ENCODE measurements around the gene CCDC87.
A peak's percentile ranks its signal among the peaks of the same experiment; 100 is the strongest.
"Not testable (repeated sequence)": the region's sequence is repeated elsewhere in the genome, so short reads cannot be mapped to it uniquely, and the experiment has no call there.

CCDC87 gene

DNA sequence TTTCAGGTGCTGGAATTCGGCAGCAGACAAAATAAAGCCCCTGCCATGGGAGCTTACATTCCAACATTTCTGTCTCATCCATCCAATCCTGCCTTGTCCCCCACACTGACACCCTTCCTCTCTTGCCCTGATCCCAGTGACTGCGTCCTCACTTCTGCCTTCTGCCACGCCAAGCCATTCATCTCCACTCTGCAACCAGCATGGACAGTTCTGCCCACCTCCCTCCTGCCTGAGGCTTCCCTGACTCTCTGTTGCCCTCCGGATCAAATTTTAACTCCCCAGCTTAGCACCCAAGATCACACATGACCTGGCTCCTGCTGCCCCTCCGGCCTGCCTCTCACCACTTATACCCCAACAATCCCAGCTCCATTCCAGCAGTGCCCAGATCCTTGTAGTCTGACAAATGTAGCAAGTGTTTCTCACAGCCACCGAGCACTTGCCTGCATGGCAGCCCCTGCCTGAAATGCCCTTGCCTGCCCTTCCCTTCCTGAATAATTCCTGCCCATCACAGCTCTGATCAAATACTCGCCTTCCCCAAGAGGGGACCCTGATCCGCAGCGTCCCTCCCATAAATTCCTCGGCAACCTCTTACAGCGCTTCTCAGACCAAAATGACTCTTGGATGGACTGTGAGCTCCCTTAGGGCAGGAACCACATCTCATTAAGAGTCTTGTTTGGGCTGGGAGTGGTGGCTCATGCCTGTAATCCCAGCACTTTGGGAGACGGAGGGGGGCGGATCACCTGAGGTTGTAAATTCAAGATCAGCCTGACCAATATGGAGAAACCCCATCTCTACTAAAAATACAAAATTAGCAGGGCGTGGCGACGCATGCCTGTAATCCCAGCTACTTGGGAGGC lies 43.9 kb downstream of the CCDC87 start:
- DNase-seq: no peak

DNA sequence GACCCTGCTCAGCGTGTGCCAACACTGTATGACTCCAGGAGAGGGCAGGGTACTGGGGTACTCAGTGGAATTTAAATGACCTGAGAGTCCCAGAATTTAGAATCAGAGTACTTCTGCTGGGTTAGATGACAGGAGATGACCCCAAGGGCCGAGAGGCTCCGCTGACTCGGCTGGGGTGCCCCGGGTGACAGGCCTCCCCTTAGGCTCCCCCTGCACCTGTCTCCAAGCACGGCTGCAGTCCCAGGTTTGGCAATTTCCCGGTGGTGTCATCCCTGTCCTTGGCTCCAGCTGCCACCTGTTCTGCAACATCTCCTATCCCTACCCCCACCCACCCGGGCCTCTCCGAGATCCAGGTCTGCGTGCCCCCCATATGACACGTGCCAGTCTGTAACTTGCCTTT lies 44.8 kb downstream of the CCDC87 start:
- no peak for DNase-seq

DNA sequence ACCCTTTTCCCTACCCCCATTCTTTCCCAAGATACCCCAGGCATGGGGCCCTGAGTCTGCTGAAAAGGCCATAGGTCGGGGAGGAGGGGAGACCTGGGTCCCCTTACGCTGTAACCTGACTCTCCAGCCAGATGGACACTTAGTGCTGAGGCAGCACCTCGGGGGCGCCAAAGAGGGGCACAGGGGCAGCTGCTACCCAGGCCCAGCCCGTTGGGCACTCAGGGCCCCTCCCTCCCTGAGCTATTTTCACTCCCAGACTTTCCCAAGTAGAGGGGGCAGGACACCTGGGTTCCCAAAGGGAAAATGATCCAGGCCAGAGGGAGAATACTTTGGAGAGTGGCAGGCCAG lies 45.2 kb downstream of the CCDC87 start:
- no peak for DNase-seq

DNA sequence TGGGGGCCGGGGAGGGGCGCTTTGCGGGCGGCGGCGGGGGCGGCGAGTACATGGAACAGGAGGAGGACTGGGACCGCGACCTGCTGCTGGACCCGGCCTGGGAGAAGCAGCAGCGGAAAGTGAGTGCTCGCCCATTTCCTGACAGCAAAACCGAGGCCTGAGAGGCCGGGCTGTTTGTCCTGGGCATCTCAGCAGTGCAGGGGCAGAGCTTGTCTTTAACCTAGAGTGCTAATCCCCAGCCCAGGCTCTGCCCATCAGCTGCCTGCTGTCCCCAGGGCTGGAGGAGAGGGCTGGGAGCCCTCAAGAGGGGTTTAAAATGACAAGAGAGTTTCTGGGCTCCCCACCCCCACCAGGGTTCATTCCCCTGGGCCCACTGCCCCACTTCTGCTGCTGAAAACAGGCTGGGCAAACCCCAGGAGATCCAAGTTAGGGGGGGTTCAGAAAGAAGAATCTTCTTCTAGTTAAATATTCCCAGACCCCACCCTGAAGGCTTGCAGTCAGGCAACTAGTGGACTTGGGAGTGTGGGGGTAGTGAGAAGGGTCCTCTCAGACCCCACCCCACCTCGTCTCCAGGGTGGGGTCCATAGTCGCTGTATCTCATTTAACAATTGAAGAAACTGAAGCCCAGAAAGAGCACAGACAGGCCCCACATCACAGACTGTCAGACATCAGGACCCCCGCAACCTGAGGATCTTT lies 45.7 kb downstream of the CCDC87 start:
- no peak for DNase-seq

DNA sequence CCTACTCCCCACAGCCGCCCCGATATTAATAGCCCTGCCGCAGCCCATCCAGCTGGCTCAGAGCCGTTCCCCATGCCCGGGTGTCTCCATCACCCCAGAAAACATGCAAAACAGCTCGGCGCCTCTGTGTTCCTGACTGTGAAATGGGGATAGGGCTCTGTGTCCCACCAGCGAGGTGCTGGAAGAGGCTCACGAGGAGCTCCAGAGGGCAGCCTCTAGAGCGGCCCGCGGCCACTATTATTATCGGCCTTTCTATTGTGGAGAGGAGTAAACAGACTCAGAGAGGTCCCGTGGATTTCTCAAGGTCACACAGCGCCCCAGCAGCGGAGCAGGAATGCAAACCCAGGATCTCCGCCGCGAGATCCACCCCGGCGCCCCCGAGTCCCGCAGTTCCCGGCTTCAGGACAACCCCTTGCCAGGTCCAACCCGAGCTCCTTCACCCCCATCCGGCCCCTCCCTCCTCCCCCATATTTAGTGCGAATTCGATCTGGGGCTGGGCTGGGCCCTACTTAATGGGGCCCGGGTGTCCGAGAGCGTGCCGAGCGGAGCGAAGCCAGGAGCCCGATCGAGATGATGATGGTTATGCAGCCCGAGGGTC lies 46.4 kb downstream of the CCDC87 start, which contains the start of gene ACTN3:
Gene ACTN3, plus strand, starts transcription at position 536 of the 598 bp plus-strand sequence. Its CDS starts 35 bp downstream, at position 571.
- DNase-seq: peak in 1 of 5 experiments; percentile 18

DNA sequence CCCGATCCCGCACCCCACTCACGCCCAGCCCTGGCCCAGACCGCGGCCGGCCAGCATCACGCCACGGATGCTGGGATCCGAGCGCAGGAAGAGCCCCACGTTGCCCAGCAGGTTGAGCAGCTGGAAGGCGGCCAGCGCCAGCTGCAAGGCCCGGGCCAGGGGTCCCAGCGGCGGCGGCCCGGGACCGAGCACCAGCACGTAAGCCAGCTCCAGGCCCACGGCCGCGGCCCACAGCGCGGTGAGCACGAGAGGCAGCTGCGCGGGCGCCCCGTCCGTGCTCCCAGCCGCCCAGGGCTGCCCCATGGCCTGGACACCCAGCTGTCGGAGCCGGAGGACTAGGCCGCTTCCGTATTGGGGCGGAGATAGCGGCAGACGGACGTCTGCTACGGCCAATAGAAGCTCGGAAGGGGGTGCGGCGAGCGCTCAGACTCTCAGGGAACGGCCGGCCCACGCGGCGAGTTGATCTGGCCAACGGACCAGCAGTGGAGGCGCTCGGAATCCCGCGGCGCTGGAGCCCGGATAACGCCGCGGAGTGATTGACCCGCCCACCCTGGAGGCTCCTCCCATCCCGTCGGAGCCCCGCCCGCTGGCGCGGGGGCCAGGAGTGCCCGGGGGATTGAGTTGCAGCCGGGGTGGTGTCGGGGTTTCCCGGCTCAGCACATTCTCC lies 47.0 kb downstream of the CCDC87 start, which contains the start of gene ZDHHC24:
Gene ZDHHC24, minus strand, starts transcription at position 348 of the 667 bp plus-strand sequence. Its CDS starts 45 bp downstream, at position 303.
- DNase-seq: peak; percentile 79 to 92 (median 79)

DNA sequence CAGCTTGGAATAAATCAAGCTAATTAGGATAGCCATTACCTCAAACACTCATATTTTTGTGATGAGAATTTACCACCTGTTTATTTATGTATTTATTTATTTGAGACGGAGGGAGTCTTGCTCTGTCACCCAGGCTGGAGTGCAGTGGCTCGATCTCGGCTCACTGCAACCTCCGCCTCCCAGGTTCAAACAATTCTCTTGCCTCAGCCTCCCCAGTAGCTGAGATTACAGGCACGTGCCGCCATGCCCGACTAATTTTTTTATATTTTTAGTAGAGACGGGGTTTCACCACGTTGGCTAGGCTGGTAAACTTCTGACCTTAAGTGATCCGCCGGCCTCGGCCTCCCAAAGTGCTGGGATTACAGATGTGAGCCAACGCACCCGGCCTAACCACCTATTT lies 47.9 kb downstream of the CCDC87 start:
- not testable (repeated sequence) for DNase-seq

DNA sequence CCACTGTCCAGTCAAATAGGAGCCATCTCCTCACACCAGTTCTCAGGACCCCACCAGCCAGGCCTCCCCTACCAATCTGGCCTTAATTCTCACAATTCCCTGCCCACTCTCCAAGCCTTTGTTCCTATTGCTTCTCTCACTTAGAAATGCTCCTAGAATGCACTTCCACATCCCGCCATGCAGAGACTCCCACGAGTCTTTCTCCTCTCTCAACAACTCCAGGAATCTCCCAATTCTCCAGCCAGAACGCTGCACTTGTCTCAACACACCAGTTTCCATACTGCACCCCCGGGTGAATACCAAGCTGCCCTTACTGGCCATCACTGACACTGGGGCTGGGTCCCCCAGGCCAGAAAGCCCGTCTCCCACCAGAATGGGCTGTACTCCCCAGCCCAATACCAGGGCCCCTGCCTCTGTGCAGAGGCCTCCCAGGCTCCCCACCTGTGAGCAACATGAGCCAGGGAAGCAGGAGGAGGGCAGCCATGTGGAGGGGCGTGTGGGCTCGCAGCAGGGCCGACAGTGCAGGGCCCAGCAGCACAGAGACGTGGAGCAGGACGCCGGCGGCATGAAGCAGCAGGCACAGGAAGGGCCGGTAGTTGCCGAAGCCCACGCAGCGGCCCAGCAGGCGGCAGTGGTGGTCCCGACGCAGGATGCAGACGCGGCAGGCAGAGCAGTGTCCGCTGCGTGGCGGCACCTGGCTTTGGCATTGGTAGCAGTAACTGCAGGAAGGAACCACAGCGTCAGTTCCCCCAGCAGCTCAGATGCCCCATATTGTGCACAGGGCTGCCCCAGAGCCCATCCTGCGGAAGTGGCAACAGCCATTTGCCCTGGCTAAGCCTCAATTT lies 49.4 kb downstream of the CCDC87 start:
- DNase-seq: peak in 3 of 5 experiments; percentile 48 to 88 (median 77)

DNA sequence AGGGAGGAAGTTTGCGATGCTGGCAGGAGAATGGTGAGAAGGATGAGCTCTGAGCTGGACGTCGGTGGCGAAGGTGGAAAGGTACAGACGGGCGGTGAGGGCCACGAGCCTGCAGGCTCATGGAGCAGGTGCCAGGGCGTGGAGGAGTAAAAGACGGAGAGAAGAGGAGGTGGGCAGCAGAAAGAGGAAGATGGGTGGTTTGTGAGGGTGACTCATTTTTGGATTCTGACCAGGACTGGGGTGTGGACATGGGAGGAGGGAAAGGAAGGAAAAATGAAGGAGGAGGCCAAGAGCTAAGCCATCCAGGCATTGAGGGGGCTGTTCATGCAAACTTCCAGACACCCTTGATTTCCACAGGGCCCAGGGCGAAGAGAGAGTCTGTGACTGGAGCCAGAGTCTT lies 50.5 kb downstream of the CCDC87 start:
- DNase-seq: no peak

DNA sequence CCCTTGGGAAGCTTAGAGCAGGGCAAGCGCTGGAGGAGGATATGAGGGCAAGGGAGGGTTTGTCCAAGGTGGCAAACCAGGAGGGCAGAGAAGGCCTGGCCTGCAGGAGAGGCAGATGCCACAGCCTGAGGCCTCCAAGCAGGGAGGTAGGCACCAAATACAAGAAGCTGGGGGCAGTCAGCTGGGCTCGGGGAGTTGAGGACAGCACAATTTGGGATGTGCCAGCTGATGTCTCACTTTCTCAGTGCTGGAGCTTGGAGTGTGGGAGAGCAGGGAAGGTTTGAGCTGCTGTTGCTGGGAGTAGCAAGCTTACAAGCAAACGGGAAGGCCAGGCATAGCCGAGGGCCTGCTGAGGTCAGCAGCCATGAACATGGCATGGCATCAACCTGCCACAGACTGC lies 51.0 kb downstream of the CCDC87 start:
- DNase-seq: no peak

DNA sequence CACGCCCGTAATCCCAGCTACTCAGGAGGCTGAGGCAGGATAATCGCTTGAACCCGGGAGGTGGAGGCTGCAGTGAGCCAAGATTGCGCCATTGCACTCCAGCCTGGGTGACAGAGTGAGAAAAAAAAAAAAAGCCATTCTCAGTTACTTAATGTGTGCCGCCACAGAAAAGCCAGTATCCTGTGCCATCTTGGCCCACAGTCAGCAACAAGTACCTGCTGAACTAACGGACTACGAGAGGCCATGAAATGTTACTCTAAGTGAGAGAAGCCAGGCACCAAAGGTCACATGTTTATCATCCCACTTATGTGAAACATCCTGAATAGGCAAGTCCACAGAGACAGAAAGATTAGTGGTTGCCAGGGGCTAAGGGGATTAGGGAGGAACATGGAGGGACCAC lies 52.3 kb downstream of the CCDC87 start:
- not testable (repeated sequence) for DNase-seq

Data from T-helper 2 cell (primary cell).